GM19239 (cell line): ENCODE measurements around the gene PRKG1.
"Not testable (repeated sequence)": the region's sequence is repeated elsewhere in the genome, so short reads cannot be mapped to it uniquely, and the experiment has no call there.

ENCODE experiments used
- DNase-seq: peaks from one replicate; pipeline ENCODE4 v3.0.0; 2011; ENCODE audit warnings: low spot score; ENCODE audit not compliant: insufficient read length
- FAIRE-seq: peaks from 2 replicates; lab custom pipeline; 2011; peaks lifted over from hg19 to GRCh38; lab: Jason Lieb, UNC

The PRKG1 gene

GRCh38 chr10:51163380-51164049 is 89.2 kb downstream of the PRKG1 start:
- not testable (repeated sequence) for DNase-seq, FAIRE-seq

GRCh38 chr10:51168086-51168815 is 94.0 kb downstream of the PRKG1 start:
- no peak for DNase-seq
- FAIRE-seq: no peak

- DNase-seq (no peak), FAIRE-seq (no peak)
Measured at GRCh38 chr10:51169111-51169510, 94.8 kb downstream of the PRKG1 start.

DNA sequence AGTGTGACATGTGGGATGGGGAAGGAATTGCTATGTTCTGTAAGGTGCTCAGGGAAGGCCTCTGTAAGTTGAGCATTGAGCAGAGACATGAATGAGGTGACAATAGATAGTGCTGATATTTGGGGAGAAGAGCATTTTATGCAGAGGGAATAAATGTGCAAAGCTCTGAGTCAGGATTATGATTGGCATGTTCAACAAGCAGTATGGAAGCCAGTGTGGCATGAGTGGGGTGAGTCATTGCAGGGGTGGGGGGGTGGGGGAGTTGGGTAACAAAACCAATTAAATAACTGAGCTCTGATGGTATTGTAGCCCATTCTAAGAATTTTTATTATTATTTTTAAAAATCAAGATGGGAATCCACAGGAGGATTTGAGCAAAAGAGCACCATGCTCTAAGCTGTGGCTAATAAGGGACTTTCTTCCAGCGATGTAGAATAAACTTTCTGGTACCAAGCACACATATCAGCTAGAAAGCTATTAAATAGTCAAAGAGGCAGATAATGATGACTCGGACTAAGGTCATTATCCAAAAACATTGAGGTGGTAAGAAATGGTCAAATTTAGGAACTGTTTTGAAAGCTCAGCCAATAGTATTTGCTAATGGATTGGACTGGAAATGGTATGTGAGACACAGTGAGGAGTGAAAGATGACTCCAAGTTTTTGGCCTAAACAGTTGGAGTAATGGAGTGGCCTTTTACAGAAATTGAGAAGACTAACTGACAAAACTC is 96.4 kb downstream of the PRKG1 start:
- FAIRE-seq (no peak), DNase-seq (no peak)

DNA sequence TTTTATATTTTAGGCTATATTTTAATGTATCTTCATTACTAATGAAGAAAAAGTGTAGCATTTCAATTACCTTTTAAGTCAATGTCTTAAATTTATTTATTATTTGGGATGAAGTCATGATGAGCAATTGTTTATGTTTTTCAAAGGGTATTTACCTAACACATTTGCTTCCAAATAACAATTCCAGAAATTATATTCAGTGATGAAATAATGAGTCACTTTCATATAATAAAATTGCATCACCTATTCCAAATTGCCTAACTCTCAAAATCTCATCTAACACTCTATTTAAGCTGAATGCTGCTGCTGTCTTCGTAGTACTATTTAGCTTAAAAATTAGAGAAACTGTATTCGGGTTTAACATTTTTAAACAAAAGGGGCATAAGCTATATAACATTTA is 97.7 kb downstream of the PRKG1 start:
- no peak for FAIRE-seq

GRCh38 chr10:51176976-51177695 is 102.8 kb downstream of the PRKG1 start:
- FAIRE-seq: no peak

More for the DNA sequence above, 97.7 kb downstream of the PRKG1 start:
- DNase-seq: no peak

DNA sequence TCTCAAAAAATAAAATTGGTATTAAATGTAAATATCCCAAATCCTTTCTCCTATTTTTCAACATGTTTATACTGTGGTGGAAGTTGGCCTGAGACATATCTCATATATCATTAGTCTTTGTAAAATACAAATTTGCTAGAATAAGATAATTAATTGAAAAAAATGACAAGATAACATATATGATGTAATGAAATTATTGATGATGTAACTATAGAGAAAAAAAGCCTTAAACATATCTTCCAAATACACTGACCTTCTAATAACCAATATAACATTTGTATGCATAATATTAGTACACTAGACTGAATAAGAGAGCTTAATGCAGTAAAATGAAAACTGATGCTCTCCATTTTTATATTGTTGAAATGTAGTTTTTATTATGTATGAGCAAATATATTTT is 104.3 kb downstream of the PRKG1 start:
- DNase-seq (no peak), FAIRE-seq (no peak)

More at GRCh38 chr10:51176976-51177695, 102.8 kb downstream of the PRKG1 start:
- DNase-seq: no peak

GRCh38 chr10:51180141-51180540 is 105.9 kb downstream of the PRKG1 start:
- DNase-seq: no peak
- no peak for FAIRE-seq

DNA sequence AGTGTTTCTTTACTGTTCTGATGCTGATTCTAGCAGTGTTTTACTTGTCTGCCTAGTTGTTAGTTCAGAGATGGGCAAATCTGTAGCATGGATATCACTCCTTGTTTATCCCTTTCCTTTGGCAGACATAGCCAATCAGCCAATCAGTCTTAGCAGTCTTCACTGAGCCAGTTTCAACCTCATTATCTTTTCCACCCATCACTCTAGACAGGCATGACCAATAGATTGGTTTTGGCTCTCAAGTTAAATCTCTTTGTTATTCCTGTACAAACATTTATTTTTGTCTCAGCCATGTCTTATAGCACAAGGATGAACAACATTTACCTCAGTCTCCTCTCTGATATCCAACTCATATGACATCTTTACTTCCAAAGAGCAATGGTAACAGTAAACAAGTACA is 109.5 kb downstream of the PRKG1 start:
- DNase-seq: no peak

DNA sequence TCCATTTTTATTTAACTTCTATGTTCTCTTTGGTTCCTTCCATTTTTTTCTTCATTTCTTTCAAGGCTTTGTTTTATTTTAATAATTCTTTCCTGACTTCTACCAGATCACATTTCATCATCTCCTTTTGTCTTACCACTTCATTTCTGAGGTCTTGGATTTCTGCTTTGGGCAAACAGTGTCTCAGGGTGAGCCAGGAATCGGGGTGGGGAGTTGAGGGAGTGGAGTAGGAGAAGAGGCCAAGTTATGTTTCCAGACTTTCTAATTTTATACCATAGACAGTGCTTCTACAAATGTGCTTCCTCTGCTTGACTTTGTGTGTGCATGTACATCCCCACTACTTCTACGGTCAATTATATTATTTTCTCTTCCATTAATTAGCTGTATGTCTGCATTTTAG is 112.1 kb downstream of the PRKG1 start:
- FAIRE-seq (no peak), DNase-seq (no peak)

More for the DNA sequence above, 109.5 kb downstream of the PRKG1 start:
- no peak for FAIRE-seq

GRCh38 chr10:51188008-51188407 is 113.7 kb downstream of the PRKG1 start:
- FAIRE-seq: no peak
- DNase-seq: no peak

DNA sequence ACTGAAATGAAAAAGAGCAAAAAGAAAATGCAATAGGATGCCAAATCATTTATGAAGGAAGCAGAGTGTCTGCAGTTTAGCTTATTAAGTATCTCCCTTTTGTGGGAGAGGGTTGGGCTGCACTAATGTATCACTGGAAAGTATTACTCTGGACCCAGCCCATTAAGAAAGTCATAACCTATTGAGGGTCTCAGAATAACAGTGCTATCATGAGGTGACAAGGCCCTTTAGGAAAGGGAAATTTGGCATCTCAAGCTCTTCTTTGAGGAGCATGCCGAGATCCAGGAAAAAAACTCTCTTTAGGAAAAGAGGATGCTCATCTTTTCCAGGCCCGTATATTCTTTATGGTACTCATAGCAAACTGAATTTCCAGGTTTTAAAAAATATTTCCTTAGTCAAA is 114.6 kb downstream of the PRKG1 start:
- no peak for DNase-seq
- no peak for FAIRE-seq

DNA sequence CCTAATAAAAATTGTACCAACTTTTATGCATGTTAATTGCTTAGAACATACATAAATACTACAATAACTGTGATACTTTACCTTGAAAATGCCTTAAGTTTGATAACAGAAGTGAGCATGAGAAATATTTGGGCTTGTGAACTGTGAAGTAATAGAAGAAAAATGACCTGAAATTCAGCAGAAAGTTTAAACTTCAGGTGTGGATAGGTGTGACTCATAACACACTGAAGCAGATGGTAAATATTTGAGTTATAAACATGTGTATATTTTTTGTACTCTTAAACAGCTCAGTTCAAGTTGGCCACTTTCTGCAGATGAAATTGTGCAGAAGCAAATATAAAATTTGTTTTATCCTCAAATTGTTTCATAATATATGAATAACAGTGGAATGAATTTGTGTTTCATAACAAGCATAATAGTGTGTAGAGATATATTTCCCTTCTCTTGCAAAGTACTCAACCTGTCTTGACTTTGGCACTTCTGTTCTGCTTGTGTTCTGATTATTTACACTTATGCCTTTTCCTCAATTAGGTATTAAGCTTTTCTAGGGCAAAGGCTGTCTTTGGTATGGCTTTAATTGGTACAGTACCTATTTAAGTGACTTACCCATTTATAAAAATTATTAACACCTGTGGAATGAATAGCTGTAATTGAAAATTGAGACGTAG is 122.4 kb downstream of the PRKG1 start:
- FAIRE-seq: no peak
- DNase-seq: no peak

DNA sequence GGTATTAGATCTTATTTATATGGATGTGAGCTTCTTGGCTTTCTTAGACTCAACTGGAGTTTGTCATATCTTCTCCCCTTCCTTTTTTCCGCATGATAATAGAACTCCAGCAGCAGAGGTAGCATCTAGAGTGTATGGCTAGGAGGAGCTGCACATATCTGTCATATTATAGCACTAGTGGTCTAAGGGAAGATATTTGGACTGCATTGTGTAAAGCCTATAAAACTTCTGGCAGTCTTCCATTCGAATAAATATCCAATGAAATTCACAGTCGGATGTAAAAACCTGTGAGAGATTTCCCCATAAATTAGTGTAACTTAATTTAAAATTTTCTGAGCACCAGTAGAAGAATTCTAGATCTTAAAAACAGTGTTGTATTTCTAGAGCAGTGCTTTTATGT is 123.9 kb downstream of the PRKG1 start:
- DNase-seq (no peak), FAIRE-seq (no peak)

DNA sequence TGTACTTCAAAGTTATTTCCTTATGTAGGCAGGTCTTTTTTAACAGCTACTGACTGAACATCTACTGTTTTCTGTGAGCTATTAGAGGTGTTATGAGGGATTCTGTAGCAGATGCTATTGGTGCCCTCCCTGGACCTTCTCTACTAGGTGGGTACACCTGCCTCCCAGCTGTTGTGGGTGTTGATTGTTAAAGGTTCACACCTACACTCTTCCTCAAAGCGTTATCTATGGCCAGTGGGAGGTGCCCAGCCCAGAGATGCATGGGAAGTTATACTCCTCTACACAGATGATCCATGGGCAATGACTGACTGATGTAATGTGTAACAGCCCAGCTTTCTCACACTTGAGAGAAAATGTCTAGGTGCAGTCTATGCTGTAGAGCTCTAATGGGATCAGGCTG is 127.7 kb downstream of the PRKG1 start:
- FAIRE-seq: no peak

GRCh38 chr10:51203359-51203758 is 129.1 kb downstream of the PRKG1 start:
- FAIRE-seq (no peak), DNase-seq (no peak)

More for the DNA sequence above, 127.7 kb downstream of the PRKG1 start:
- DNase-seq: no peak

- DNase-seq (no peak), FAIRE-seq (no peak)
Measured at GRCh38 chr10:51204066-51204465, 129.8 kb downstream of the PRKG1 start.

DNA sequence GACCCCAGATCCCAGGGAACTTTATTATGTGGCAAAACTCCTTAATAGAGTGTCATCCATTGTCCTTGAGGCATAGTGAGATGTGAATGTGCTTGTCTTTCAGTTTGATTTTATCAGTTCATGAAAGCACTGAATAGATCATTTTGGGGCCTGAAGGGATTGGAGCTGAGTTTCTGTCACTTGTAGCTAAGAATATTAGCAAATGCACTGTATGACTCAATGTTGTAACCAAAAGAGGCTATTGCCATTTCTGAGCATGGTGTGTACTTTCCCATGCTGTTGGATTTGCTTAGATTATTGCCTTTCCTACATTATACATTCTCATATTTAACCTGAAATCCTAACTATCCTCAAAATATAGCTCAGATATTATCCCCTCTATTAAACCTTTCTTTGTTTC is 130.4 kb downstream of the PRKG1 start:
- DNase-seq: no peak
- FAIRE-seq: no peak

- no peak for DNase-seq
- no peak for FAIRE-seq
Measured at GRCh38 chr10:51206500-51206899, 132.2 kb downstream of the PRKG1 start.

- FAIRE-seq, DNase-seq: not testable (repeated sequence)
Measured at GRCh38 chr10:51212937-51213336, 138.7 kb downstream of the PRKG1 start.
